Upper lobe of left lung (tissue), 6 donors: ENCODE measurements around the gene EVI5L. TPM values are rescaled to one million over a fixed set of nuclear protein-coding genes. Genes with fewer than 3 reads are reported as not detected.

Experiments
- ATAC-seq, 2 donors: fragments of 200-7000 bp; cut with Tn5 transposase; one replicate each; pipeline ENCODE4 v1.9.1; 2022; ENCODE audit warnings: mild to moderate bottlenecking in 2 of 2, moderate library complexity in 2 of 2; ENCODE audit not compliant: low FRiP score in 2 of 2
- DNase-seq, 2 donors: peaks; one replicate each; pipeline ENCODE4 v3.0.0-alpha.2; 2019 to 2020
- H3K27ac ChIP-seq, 4 donors: fragments of 200-600 bp; sonication (generic); one replicate each; pipeline ENCODE4 v1.5.1; 2016 to 2019
- H3K27me3 ChIP-seq, 4 donors: fragments of 200-600 bp; sonication (generic); one replicate each; pipeline ENCODE4 v1.5.1; 2017 to 2019
- H3K36me3 ChIP-seq, 4 donors: fragments of 200-600 bp; sonication (generic); one replicate each; pipeline ENCODE4 v1.5.1; 2016 to 2019
- H3K4me1 ChIP-seq, 4 donors: fragments of 200-600 bp; sonication (generic); one replicate each; pipeline ENCODE4 v1.5.1; 2018 to 2019
- H3K4me3 ChIP-seq, 4 donors: fragments of 200-600 bp; sonication (generic); one replicate each; pipeline ENCODE4 v1.5.1; 2017 to 2019; ENCODE audit warnings: mild to moderate bottlenecking in 2 of 4, moderate library complexity in 1 of 4
- H3K9me3 ChIP-seq, 4 donors: fragments of 200-600 bp; sonication (generic); one replicate each; pipeline ENCODE4 v1.5.1; 2018 to 2019
- CTCF ChIP-seq, 6 experiments: fragments of 450-650 bp in 4 of 6; fragments of 200-600 bp in 2 of 6; sonication (generic) in 2 of 6; IDR thresholded peaks; one replicate each; pipeline ENCODE4 v1.5.1; 2016 to 2019; ENCODE audit warnings: antibody characterized with exemption in 6 of 6
- EP300 ChIP-seq, 4 donors: sonication (generic); formaldehyde crosslinking; IDR thresholded peaks; one replicate each; pipeline ENCODE4 v1.5.1; 2017; ENCODE audit warnings: antibody characterized with exemption in 4 of 4, control low read depth in 2 of 4
- POLR2A ChIP-seq, 4 donors: fragments of 450-650 bp; IDR thresholded peaks; one replicate each; pipeline ENCODE4 v1.5.1; 2016 to 2017; ENCODE audit warnings: antibody characterized with exemption in 4 of 4, mild to moderate bottlenecking in 2 of 4
- POLR2AphosphoS5 ChIP-seq, 2 donors: sonication (generic); formaldehyde crosslinking; IDR thresholded peaks; one replicate each; pipeline ENCODE4 v1.5.1; 2017; ENCODE audit warnings: antibody characterized with exemption in 2 of 2
- WGBS, 2 donors: methylation state at CpG; one replicate each; pipeline ENCODE4 v1.1.5; 2017 to 2018; 5-methylcytosine and 5-hydroxymethylcytosine counted together
- total RNA-seq, 6 donors: library from RNA; depleted of rRNA in 4 of 6; stranded (reverse); fragments of >200 nt in 4 of 6; gene quantifications; one replicate each; pipeline versions ENCODE4 v1.1.0 to v1.2.1, GENCODE V29; 2016 to 2021
- donor health status: DM: no; HTN: no; CAD: no; lungs with moderate emphysema.
- donor health status: DM: no; HTN: yes; CAD: no; lungs with severe emphysema.

EVI5L gene
- total RNA-seq, 6 donors from 2014 or later: 12.0 to 24.1 (median 15.6) TPM

GRCh38 chr19:7905859-7906258 lies 75.8 kb downstream of the EVI5L start:
- peak in 1 of 2 donors; percentile 60 for DNase-seq
- ATAC-seq: no peak
- TF ChIP-seq POLR2A (IDR thresholded peaks at IDR 0.05): no peak
- TF ChIP-seq CTCF (IDR thresholded peaks at IDR 0.05): no peak
- no peak for TF ChIP-seq EP300 (IDR thresholded peaks at IDR 0.05)
- no peak for TF ChIP-seq POLR2AphosphoS5 (IDR thresholded peaks at IDR 0.05)
- Histone ChIP-seq H3K27ac (no peak overlapping the region), H3K4me1 (peaks cover 31 to 44% (median 33%) of the 10 kb centered on the region in 4 donors), H3K36me3 (peaks cover 8 to 37% (median 30%) of the 10 kb centered on the region in 4 donors), H3K9me3 (no peaks in the 10 kb centered on the region), H3K4me3 (no peak overlapping the region), H3K27me3 (no peaks in the 10 kb centered on the region)
- 86 to 87% methylated on average over 10 of the region's 10 CpGs for WGBS, 2 donors

- ATAC-seq: no peak
These were observed 77.1 kb downstream of the EVI5L start for GRCh38 chr19:7907122-7907521.

DNA sequence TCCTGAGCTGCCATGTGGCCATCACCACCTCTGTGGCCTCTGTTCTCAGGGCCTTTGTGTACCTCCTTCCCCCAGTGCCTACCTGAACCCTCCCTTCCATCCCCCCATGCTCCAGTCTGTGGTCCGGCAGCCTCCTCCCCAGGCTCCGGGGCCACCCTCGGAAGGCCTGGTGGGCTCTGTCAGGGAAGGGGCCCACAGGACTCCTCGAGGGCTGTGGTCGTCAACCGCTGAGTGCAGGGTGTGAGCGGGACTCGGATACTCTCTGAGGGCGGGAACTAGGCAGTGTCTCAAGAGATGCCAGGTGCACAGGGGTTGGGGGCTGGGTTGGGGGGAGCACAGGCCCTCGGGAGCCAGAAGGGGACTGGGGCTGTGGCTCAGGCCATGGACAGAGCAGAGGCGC lies 77.5 kb downstream of the EVI5L start:
- H3K9me3 ChIP-seq: no peaks in the 10 kb centered on the region
- peak in 1 of 2 donors; percentile 53 for DNase-seq
- peaks cover 23 to 54% (median 46%) of the 10 kb centered on the region in 4 donors for H3K36me3 ChIP-seq
- whole genome bisulfite sequencing, 2 donors: 86 to 95% methylated on average over 11 of the region's 11 CpGs
- H3K27me3 ChIP-seq: no peaks in the 10 kb centered on the region
- H3K27ac ChIP-seq: no peak overlapping the region
- no peak for TF ChIP-seq CTCF (IDR thresholded peaks at IDR 0.05)
- no peak overlapping the region for H3K4me3 ChIP-seq
- peaks cover 26 to 39% (median 30%) of the 10 kb centered on the region in 4 donors for H3K4me1 ChIP-seq
- ATAC-seq: no peak

More at GRCh38 chr19:7907122-7907521, 77.1 kb downstream of the EVI5L start:
- peak in 1 of 2 donors; percentile 61 for DNase-seq
- H3K9me3 ChIP-seq: no peaks in the 10 kb centered on the region
- peaks cover 30 to 43% (median 33%) of the 10 kb centered on the region in 4 donors for H3K4me1 ChIP-seq
- H3K36me3 ChIP-seq: peaks cover 19 to 49% (median 42%) of the 10 kb centered on the region in 4 donors
- H3K27ac ChIP-seq: no peak overlapping the region
- H3K4me3 ChIP-seq: no peak overlapping the region
- H3K27me3 ChIP-seq: no peaks in the 10 kb centered on the region
- TF ChIP-seq POLR2A (IDR thresholded peaks at IDR 0.05): no peak
- no peak for TF ChIP-seq CTCF (IDR thresholded peaks at IDR 0.05)
- TF ChIP-seq EP300 (IDR thresholded peaks at IDR 0.05): no peak
- no peak for TF ChIP-seq POLR2AphosphoS5 (IDR thresholded peaks at IDR 0.05)
- WGBS, 2 donors: 90 to 92% methylated on average over 19 of the region's 19 CpGs

- H3K27me3 ChIP-seq: no peaks in the 10 kb centered on the region
- no peak overlapping the region for H3K27ac ChIP-seq
- no peak for TF ChIP-seq POLR2AphosphoS5 (IDR thresholded peaks at IDR 0.05)
- no peak for TF ChIP-seq POLR2A (IDR thresholded peaks at IDR 0.05)
- no peak for TF ChIP-seq EP300 (IDR thresholded peaks at IDR 0.05)
- no peak for TF ChIP-seq CTCF (IDR thresholded peaks at IDR 0.05)
- DNase-seq (peak in 1 of 2 donors; percentile 50), ATAC-seq (no peak)
- peaks cover 26 to 60% (median 53%) of the 10 kb centered on the region in 4 donors for H3K36me3 ChIP-seq
- no peak overlapping the region for H3K4me3 ChIP-seq
- H3K4me1 ChIP-seq: peaks cover 19 to 33% (median 24%) of the 10 kb centered on the region in 4 donors
- 88 to 89% methylated on average over 10 to 14 of the region's 14 CpGs for WGBS, 2 donors
- H3K9me3 ChIP-seq: no peaks in the 10 kb centered on the region
These were observed 78.2 kb downstream of the EVI5L start for GRCh38 chr19:7908078-7908699.
